ENCODE data around the gene CALHM3.
A peak's percentile ranks its signal among the peaks of the same experiment; 100 is the strongest.

The CALHM3 gene

GRCh38 chr10:103451091-103451813 lies 27.8 kb downstream of the CALHM3 start:
- H3K9ac ChIP-seq (ENCODE audit: low read length) = peak overlapping the region; percentile 64
- peak overlapping the region; percentile 46 for H3K4me3 ChIP-seq (ENCODE audit: low read length)
- no peaks in the 10 kb centered on the region for H3K9me3 ChIP-seq (ENCODE audit: control insufficient read depth, low read length)
- H3K27me3 ChIP-seq (ENCODE audit: control insufficient read depth, insufficient read depth, low read length) = peaks cover 6% of the 10 kb centered on the region
- H3K36me3 ChIP-seq (ENCODE audit: control insufficient read depth, insufficient read depth, low read length) = peaks cover 4% of the 10 kb centered on the region
- peaks cover 4% of the 10 kb centered on the region for H3K4me1 ChIP-seq (ENCODE audit: control insufficient read depth, insufficient read depth, low read length)

- peaks cover 6% of the 10 kb centered on the region for H3K27me3 ChIP-seq (ENCODE audit: control insufficient read depth, insufficient read depth, low read length)
- peak overlapping the region; percentile 41 for H3K9ac ChIP-seq (ENCODE audit: low read length)
- peak overlapping the region; percentile 31 for H3K4me3 ChIP-seq (ENCODE audit: low read length)
- no peaks in the 10 kb centered on the region for H3K9me3 ChIP-seq (ENCODE audit: control insufficient read depth, low read length)
- peaks cover 4% of the 10 kb centered on the region for H3K36me3 ChIP-seq (ENCODE audit: control insufficient read depth, insufficient read depth, low read length)
- peaks cover 4% of the 10 kb centered on the region for H3K4me1 ChIP-seq (ENCODE audit: control insufficient read depth, insufficient read depth, low read length)
These were observed 28.8 kb downstream of the CALHM3 start for GRCh38 chr10:103450201-103450695.

GRCh38 chr10:103449208-103450144 lies 29.6 kb downstream of the CALHM3 start:
- no peaks in the 10 kb centered on the region for H3K9me3 ChIP-seq (ENCODE audit: control insufficient read depth, low read length)
- peaks cover 6% of the 10 kb centered on the region for H3K27me3 ChIP-seq (ENCODE audit: control insufficient read depth, insufficient read depth, low read length)
- H3K36me3 ChIP-seq (ENCODE audit: control insufficient read depth, insufficient read depth, low read length) = peaks cover 4% of the 10 kb centered on the region
- H3K4me3 ChIP-seq (ENCODE audit: low read length) = no peak overlapping the region
- peaks cover 4% of the 10 kb centered on the region for H3K4me1 ChIP-seq (ENCODE audit: control insufficient read depth, insufficient read depth, low read length)
- peak overlapping the region; percentile 26 for H3K9ac ChIP-seq (ENCODE audit: low read length)

- Histone ChIP-seq H3K4me3 (ENCODE audit: low read length) (no peak overlapping the region), H3K9me3 (ENCODE audit: control insufficient read depth, low read length) (no peaks in the 10 kb centered on the region), H3K9ac (ENCODE audit: low read length) (no peak overlapping the region), H3K36me3 (ENCODE audit: control insufficient read depth, insufficient read depth, low read length) (peaks cover 4% of the 10 kb centered on the region), H3K27me3 (ENCODE audit: control insufficient read depth, insufficient read depth, low read length) (peaks cover 6% of the 10 kb centered on the region), H3K4me1 (ENCODE audit: control insufficient read depth, insufficient read depth, low read length) (peaks cover 4% of the 10 kb centered on the region)
These were observed 30.3 kb downstream of the CALHM3 start for GRCh38 chr10:103448746-103449145.

- Histone ChIP-seq H3K9me3 (ENCODE audit: control insufficient read depth, low read length) (no peaks in the 10 kb centered on the region), H3K27me3 (ENCODE audit: control insufficient read depth, insufficient read depth, low read length) (peaks cover 6% of the 10 kb centered on the region), H3K4me1 (ENCODE audit: control insufficient read depth, insufficient read depth, low read length) (no peaks in the 10 kb centered on the region), H3K9ac (ENCODE audit: low read length) (no peak overlapping the region), H3K36me3 (ENCODE audit: control insufficient read depth, insufficient read depth, low read length) (peaks cover 4% of the 10 kb centered on the region), H3K4me3 (ENCODE audit: low read length) (no peak overlapping the region)
These were observed 31.9 kb downstream of the CALHM3 start for GRCh38 chr10:103447187-103447586.

GRCh38 chr10:103445767-103446567 lies 33.1 kb downstream of the CALHM3 start:
- no peaks in the 10 kb centered on the region for H3K9me3 ChIP-seq (ENCODE audit: control insufficient read depth, low read length)
- no peaks in the 10 kb centered on the region for H3K27me3 ChIP-seq (ENCODE audit: control insufficient read depth, insufficient read depth, low read length)
- no peak overlapping the region for H3K9ac ChIP-seq (ENCODE audit: low read length)
- no peak overlapping the region for H3K4me3 ChIP-seq (ENCODE audit: low read length)
- no peaks in the 10 kb centered on the region for H3K4me1 ChIP-seq (ENCODE audit: control insufficient read depth, insufficient read depth, low read length)
- peaks cover 4% of the 10 kb centered on the region for H3K36me3 ChIP-seq (ENCODE audit: control insufficient read depth, insufficient read depth, low read length)

- Histone ChIP-seq H3K4me1 (ENCODE audit: control insufficient read depth, insufficient read depth, low read length) (no peaks in the 10 kb centered on the region), H3K9me3 (ENCODE audit: control insufficient read depth, low read length) (no peaks in the 10 kb centered on the region), H3K27me3 (ENCODE audit: control insufficient read depth, insufficient read depth, low read length) (no peaks in the 10 kb centered on the region), H3K4me3 (ENCODE audit: low read length) (no peak overlapping the region), H3K9ac (ENCODE audit: low read length) (no peak overlapping the region), H3K36me3 (ENCODE audit: control insufficient read depth, insufficient read depth, low read length) (peaks cover 4% of the 10 kb centered on the region)
These were observed 33.7 kb downstream of the CALHM3 start for GRCh38 chr10:103445366-103445765.

GRCh38 chr10:103444478-103444877 lies 34.6 kb downstream of the CALHM3 start:
- H3K36me3 ChIP-seq (ENCODE audit: control insufficient read depth, insufficient read depth, low read length) = peaks cover 4% of the 10 kb centered on the region
- H3K4me1 ChIP-seq (ENCODE audit: control insufficient read depth, insufficient read depth, low read length) = no peaks in the 10 kb centered on the region
- H3K9ac ChIP-seq (ENCODE audit: low read length) = no peak overlapping the region
- H3K27me3 ChIP-seq (ENCODE audit: control insufficient read depth, insufficient read depth, low read length) = no peaks in the 10 kb centered on the region
- H3K9me3 ChIP-seq (ENCODE audit: control insufficient read depth, low read length) = no peaks in the 10 kb centered on the region
- H3K4me3 ChIP-seq (ENCODE audit: low read length) = no peak overlapping the region

GRCh38 chr10:103443475-103444185 lies 35.4 kb downstream of the CALHM3 start:
- Histone ChIP-seq H3K9me3 (ENCODE audit: control insufficient read depth, low read length) (no peaks in the 10 kb centered on the region), H3K36me3 (ENCODE audit: control insufficient read depth, insufficient read depth, low read length) (peaks cover 4% of the 10 kb centered on the region), H3K4me1 (ENCODE audit: control insufficient read depth, insufficient read depth, low read length) (no peaks in the 10 kb centered on the region), H3K9ac (ENCODE audit: low read length) (no peak overlapping the region), H3K4me3 (ENCODE audit: low read length) (no peak overlapping the region), H3K27me3 (ENCODE audit: control insufficient read depth, insufficient read depth, low read length) (no peaks in the 10 kb centered on the region)

- H3K9ac ChIP-seq (ENCODE audit: low read length) = no peak overlapping the region
- no peaks in the 10 kb centered on the region for H3K4me1 ChIP-seq (ENCODE audit: control insufficient read depth, insufficient read depth, low read length)
- peaks cover 3% of the 10 kb centered on the region for H3K36me3 ChIP-seq (ENCODE audit: control insufficient read depth, insufficient read depth, low read length)
- H3K27me3 ChIP-seq (ENCODE audit: control insufficient read depth, insufficient read depth, low read length) = no peaks in the 10 kb centered on the region
- no peak overlapping the region for H3K4me3 ChIP-seq (ENCODE audit: low read length)
- H3K9me3 ChIP-seq (ENCODE audit: control insufficient read depth, low read length) = no peaks in the 10 kb centered on the region
These were observed 37.0 kb downstream of the CALHM3 start for GRCh38 chr10:103442031-103442461.

- no peaks in the 10 kb centered on the region for H3K4me1 ChIP-seq (ENCODE audit: control insufficient read depth, insufficient read depth, low read length)
- no peaks in the 10 kb centered on the region for H3K9me3 ChIP-seq (ENCODE audit: control insufficient read depth, low read length)
- peaks cover 3% of the 10 kb centered on the region for H3K36me3 ChIP-seq (ENCODE audit: control insufficient read depth, insufficient read depth, low read length)
- H3K27me3 ChIP-seq (ENCODE audit: control insufficient read depth, insufficient read depth, low read length) = no peaks in the 10 kb centered on the region
- no peak overlapping the region for H3K9ac ChIP-seq (ENCODE audit: low read length)
- no peak overlapping the region for H3K4me3 ChIP-seq (ENCODE audit: low read length)
These were observed 37.4 kb downstream of the CALHM3 start for GRCh38 chr10:103441611-103442010.
